ENCODE data around the gene STAP1. TPM values are rescaled to one million over a fixed set of nuclear protein-coding genes. Genes with fewer than 3 reads are reported as not detected.
"Not testable (repeated sequence)": the region's sequence is repeated elsewhere in the genome, so short reads cannot be mapped to it uniquely, and the experiment has no call there.

STAP1 gene
- total and polyA plus RNA-seq, 8 donors = 0.37 to 1.3 (median 1.1) TPM; not detected in 3

GRCh38 chr4:67550451-67550850, 8.1 kb upstream of the STAP1 start:
- no peak overlapping the region for H3K4me3 ChIP-seq
- no peak overlapping the region for H3K27ac ChIP-seq
- peaks cover 0 to 19% (median 9%) of the 10 kb centered on the region in 4 donors for H3K4me1 ChIP-seq
- intact Hi-C loops (cut with DNase I; ENCODE audit: low total_unique reads) = no loop called here
- H3K36me3 ChIP-seq = no peaks in the 10 kb centered on the region
- no peak for DNase-seq
- TF ChIP-seq CTCF (IDR thresholded peaks at IDR 0.05) (no peak), POLR2AphosphoS5 (IDR thresholded peaks at IDR 0.05) (no peak), EP300 (IDR thresholded peaks at IDR 0.05) (no peak), POLR2A (IDR thresholded peaks at IDR 0.05) (no peak)
- no peaks in the 10 kb centered on the region for H3K27me3 ChIP-seq
- no peaks in the 10 kb centered on the region for H3K9me3 ChIP-seq

GRCh38 chr4:67550857-67551256, 7.7 kb upstream of the STAP1 start:
- intact Hi-C loops (cut with DNase I; ENCODE audit: low total_unique reads) = no loop called here
- Histone ChIP-seq H3K4me1 (peaks cover 0 to 18% (median 8%) of the 10 kb centered on the region in 4 donors), H3K27ac (no peak overlapping the region), H3K4me3 (no peak overlapping the region), H3K36me3 (no peaks in the 10 kb centered on the region), H3K9me3 (no peaks in the 10 kb centered on the region), H3K27me3 (no peaks in the 10 kb centered on the region)
- TF ChIP-seq EP300 (IDR thresholded peaks at IDR 0.05) = no peak
- no peak for TF ChIP-seq POLR2A (IDR thresholded peaks at IDR 0.05)
- no peak for TF ChIP-seq CTCF (IDR thresholded peaks at IDR 0.05)
- TF ChIP-seq POLR2AphosphoS5 (IDR thresholded peaks at IDR 0.05) = no peak
- WGBS, 5 donors = 87 to 96% (median 93%) methylated on average over 3 of the region's 3 CpGs
- no peak for DNase-seq

GRCh38 chr4:67552146-67552792, 6.3 kb upstream of the STAP1 start:
- intact Hi-C loops (cut with DNase I; ENCODE audit: low total_unique reads); H3K27me3 ChIP-seq; H3K9me3 ChIP-seq; DNase-seq; H3K27ac ChIP-seq; H3K4me1 ChIP-seq; H3K4me3 ChIP-seq; H3K36me3 ChIP-seq: not testable (repeated sequence)
- WGBS, 5 donors = 58 to 72% (median 69%) methylated on average over 4 of the region's 4 CpGs

GRCh38 chr4:67554096-67554495, 4.4 kb upstream of the STAP1 start:
- no peak for DNase-seq
- 86 to 95% (median 91%) methylated on average over 3 of the region's 3 CpGs for WGBS, 5 donors

More at GRCh38 chr4:67554096-67554495, 4.4 kb upstream of the STAP1 start:
- H3K36me3 ChIP-seq = no peaks in the 10 kb centered on the region
- no peak for TF ChIP-seq POLR2AphosphoS5 (IDR thresholded peaks at IDR 0.05)
- TF ChIP-seq CTCF (IDR thresholded peaks at IDR 0.05) = no peak
- no peak for TF ChIP-seq EP300 (IDR thresholded peaks at IDR 0.05)
- TF ChIP-seq POLR2A (IDR thresholded peaks at IDR 0.05) = no peak
- H3K4me1 ChIP-seq = no peaks in the 10 kb centered on the region
- H3K4me3 ChIP-seq = no peak overlapping the region
- H3K27ac ChIP-seq = no peak overlapping the region
- H3K9me3 ChIP-seq = no peaks in the 10 kb centered on the region
- intact Hi-C loops (cut with DNase I; ENCODE audit: low total_unique reads) = no loop called here
- no peaks in the 10 kb centered on the region for H3K27me3 ChIP-seq

Data from stomach (tissue), 9 donors.